PC-3 (cell line): Measurements from ENCODE around the gene SLC6A1.

ENCODE experiments used
- CTCF ChIP-seq: fragments of 300-600 bp; sonication (generic); conservative IDR thresholded peaks from 2 replicates; pipeline ENCODE4 v1.5.1; 2017; ENCODE audit warnings: antibody characterized with exemption, low read depth, mild to moderate bottlenecking, low read length
- EZH2 ChIP-seq: fragments of 300-600 bp; sonication (generic); IDR thresholded peaks from one replicate; pipeline ENCODE4 v1.6.1; 2017; ENCODE audit warnings: antibody characterized with exemption, mild to moderate bottlenecking, low read length; ENCODE audit not compliant: unreplicated experiment
- EZH2phosphoT487 ChIP-seq: fragments of 300-600 bp; sonication (generic); IDR thresholded peaks from 2 replicates; pipeline ENCODE4 v1.6.1; 2018; ENCODE audit warnings: mild to moderate bottlenecking, antibody characterized with exemption, low read length, borderline replicate concordance

GRCh38 chr3:10956986-10957385 lies 35.6 kb upstream of the SLC6A1 start:
- TF ChIP-seq CTCF (no peak), EZH2phosphoT487 (no peak), EZH2 (no peak)
